Activated CD8-positive, alpha-beta T cell treated with anti-CD3 and anti-CD28 coated beads for 36 hours (primary cell): ENCODE measurements around the gene SH3TC2. TPM values are rescaled to one million over a fixed set of nuclear protein-coding genes. Genes with fewer than 3 reads are reported as not detected.

Experiments used
- ATAC-seq: fragments of 200-7000 bp; cut with Tn5 transposase; one replicate; pipeline ENCODE4 v1.10.0; 2021; ENCODE audit warnings: mild to moderate bottlenecking, moderate library complexity
- CTCF ChIA-PET: fragments of 350-600 bp; sonication (Branson Sonifier 250); formaldehyde crosslinking; loops from one replicate; lab custom pipeline; 2021; ENCODE audit warnings: antibody characterized with exemption; lab: Charles Lee
- POLR2A ChIA-PET: fragments of 350-600 bp; sonication (Branson Sonifier 250); formaldehyde crosslinking; loops from one replicate; lab custom pipeline; 2021; ENCODE audit warnings: antibody characterized with exemption; lab: Charles Lee
- DNase-seq: peaks from one replicate; pipeline ENCODE4 v3.0.0-alpha.2; 2020
- H3K27ac Mint-ChIP-seq: one replicate; pipeline ENCODE4 v1.8.0; 2021; ENCODE audit warnings: mild to moderate bottlenecking, mixed read lengths
- H3K27me3 Mint-ChIP-seq: one replicate; pipeline ENCODE4 v1.8.0; 2021; ENCODE audit warnings: mixed read lengths
- H3K36me3 Mint-ChIP-seq: one replicate; pipeline ENCODE4 v1.8.0; 2021; ENCODE audit warnings: low read depth, mixed read lengths
- H3K4me1 Mint-ChIP-seq: one replicate; pipeline ENCODE4 v1.8.0; 2021; ENCODE audit warnings: low read depth, mixed read lengths
- H3K4me3 Mint-ChIP-seq: one replicate; pipeline ENCODE4 v1.8.0; 2021; ENCODE audit warnings: mild to moderate bottlenecking, moderate library complexity, mixed read lengths
- H3K9me3 Mint-ChIP-seq: one replicate; pipeline ENCODE4 v1.8.0; 2021; ENCODE audit warnings: mixed read lengths
- intact Hi-C: fragments of 100-400 bp; cut with micrococcal nuclease; formaldehyde crosslinking; loops from one replicate; pipeline ENCODE4 v1.10.0; 2022
- total RNA-seq, 2 experiments: library from RNA; stranded (reverse); gene quantifications; one replicate each; pipeline ENCODE4 v1.2.3, GENCODE V29; 2021
- TF ChIP-seq, protein P1 (sequence below): fragments of 200-600 bp; IDR thresholded peaks from one replicate; pipeline ENCODE4 v1.8.0; 2022; ENCODE audit warnings: antibody characterized with exemption, mild to moderate bottlenecking

SH3TC2 gene
- total RNA-seq, 2 experiments from 2014 or later = not detected

DNA sequence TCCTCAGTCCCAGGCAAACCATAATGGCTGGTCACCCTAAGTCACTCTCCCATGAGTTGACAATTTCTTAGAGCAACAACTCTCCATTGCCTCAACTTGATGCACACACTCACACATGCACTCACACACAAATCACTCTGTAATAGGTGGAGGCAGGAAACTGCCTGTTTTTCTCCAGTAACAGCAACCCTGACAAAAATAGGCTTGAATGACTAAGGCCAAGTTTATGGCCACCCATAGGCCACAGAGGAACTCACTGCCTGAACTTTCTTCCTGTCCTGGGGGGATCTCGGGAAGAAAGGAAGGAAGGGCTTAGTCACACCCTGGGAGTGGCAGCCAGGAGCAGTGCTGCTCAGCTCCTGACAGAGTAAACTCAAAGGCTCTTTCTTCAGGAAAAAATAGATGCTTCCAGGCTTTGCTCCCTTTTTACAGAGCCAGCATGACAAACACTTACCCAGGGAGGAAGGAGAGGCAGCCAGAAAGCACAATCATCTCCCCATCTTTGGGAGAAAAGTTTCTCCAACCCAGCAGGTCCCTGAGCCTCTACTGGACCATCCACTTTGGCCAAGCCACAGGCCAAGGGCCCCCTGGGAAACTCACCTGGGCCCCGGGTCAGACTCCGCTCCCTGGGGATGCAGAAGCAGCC, 368 bp downstream of the SH3TC2 start:
- POLR2A ChIA-PET = no interaction called here

DNA sequence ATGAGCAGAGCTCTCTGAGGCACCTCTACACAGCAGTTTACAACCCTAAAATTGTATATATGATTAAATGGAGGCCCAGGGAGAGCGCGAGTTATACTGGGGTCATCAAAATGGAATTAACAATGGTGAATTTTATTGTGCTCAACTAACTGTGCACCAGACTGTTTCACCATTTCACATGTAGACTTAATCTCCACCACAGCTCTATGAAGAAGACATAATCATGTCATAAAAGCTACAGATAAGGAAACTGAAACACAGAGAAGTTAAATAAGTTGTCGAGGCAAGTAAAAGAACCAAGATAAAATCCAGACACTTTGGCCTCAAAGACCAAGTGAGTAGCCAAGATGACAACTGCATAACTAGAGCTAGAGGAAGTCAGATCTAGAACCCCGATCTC, 1.5 kb downstream of the SH3TC2 start:
- H3K4me1 Mint-ChIP-seq = no peaks in the 10 kb centered on the region
- H3K27me3 Mint-ChIP-seq = peaks cover 10% of the 10 kb centered on the region
- ChIA-PET CTCF (interaction anchor here (0.9 kb wide), 1 partner anchor 328 kb away, joined by 4 read pairs; no protein-coding TSS in a partner anchor), POLR2A (no interaction called here)
- H3K4me3 Mint-ChIP-seq = no peak overlapping the region
- TF ChIP-seq, protein P1, sequence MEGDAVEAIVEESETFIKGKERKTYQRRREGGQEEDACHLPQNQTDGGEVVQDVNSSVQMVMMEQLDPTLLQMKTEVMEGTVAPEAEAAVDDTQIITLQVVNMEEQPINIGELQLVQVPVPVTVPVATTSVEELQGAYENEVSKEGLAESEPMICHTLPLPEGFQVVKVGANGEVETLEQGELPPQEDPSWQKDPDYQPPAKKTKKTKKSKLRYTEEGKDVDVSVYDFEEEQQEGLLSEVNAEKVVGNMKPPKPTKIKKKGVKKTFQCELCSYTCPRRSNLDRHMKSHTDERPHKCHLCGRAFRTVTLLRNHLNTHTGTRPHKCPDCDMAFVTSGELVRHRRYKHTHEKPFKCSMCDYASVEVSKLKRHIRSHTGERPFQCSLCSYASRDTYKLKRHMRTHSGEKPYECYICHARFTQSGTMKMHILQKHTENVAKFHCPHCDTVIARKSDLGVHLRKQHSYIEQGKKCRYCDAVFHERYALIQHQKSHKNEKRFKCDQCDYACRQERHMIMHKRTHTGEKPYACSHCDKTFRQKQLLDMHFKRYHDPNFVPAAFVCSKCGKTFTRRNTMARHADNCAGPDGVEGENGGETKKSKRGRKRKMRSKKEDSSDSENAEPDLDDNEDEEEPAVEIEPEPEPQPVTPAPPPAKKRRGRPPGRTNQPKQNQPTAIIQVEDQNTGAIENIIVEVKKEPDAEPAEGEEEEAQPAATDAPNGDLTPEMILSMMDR = no peak
- H3K27ac Mint-ChIP-seq = no peak overlapping the region
- H3K9me3 Mint-ChIP-seq = peaks cover 2% of the 10 kb centered on the region
- no peak for ATAC-seq
- DNase-seq = no peak
- no peaks in the 10 kb centered on the region for H3K36me3 Mint-ChIP-seq
- intact Hi-C loops = no loop called here

More for the DNA sequence above, 368 bp downstream of the SH3TC2 start:
- ATAC-seq (no peak), DNase-seq (no peak)
- H3K27me3 Mint-ChIP-seq = peaks cover 12% of the 10 kb centered on the region
- TF ChIP-seq, protein P1 = no peak
- no peak overlapping the region for H3K4me3 Mint-ChIP-seq
- intact Hi-C loops = no loop called here
- no peaks in the 10 kb centered on the region for H3K4me1 Mint-ChIP-seq
- no peak overlapping the region for H3K27ac Mint-ChIP-seq
- CTCF ChIA-PET = interaction anchor here (1.4 kb wide), 1 partner anchor 27 kb away, joined by 3 read pairs; no protein-coding TSS in a partner anchor
- H3K36me3 Mint-ChIP-seq = no peaks in the 10 kb centered on the region
- H3K9me3 Mint-ChIP-seq = peaks cover 5% of the 10 kb centered on the region

DNA sequence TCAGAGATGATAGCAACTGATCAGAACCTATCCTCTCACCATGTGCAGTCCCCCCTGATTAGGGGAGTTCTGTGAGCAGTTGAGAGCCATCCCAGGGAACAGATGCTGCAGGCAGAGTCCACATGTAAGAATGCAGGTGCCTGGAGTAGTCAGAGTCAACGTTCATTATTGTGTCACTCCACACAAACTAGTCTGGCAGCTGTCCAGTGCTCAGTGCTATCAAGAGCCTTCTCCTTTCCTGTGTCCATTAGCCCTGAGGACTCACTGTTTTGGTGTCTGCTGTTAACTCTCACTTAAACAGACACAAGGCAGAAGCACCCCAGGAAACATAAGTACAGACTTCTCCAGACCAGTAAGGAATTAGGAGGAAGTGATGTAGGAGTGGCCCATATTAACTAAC, 2.5 kb downstream of the SH3TC2 start:
- ATAC-seq = no peak
- Mint-ChIP-seq H3K36me3 (no peaks in the 10 kb centered on the region), H3K27ac (no peak overlapping the region), H3K4me1 (no peaks in the 10 kb centered on the region), H3K27me3 (peaks cover 10% of the 10 kb centered on the region), H3K4me3 (no peak overlapping the region), H3K9me3 (peaks cover 2% of the 10 kb centered on the region)
- CTCF ChIA-PET = no interaction called here
- intact Hi-C loops = no loop called here
- POLR2A ChIA-PET = no interaction called here
- TF ChIP-seq, protein P1 = no peak
- no peak for DNase-seq

DNA sequence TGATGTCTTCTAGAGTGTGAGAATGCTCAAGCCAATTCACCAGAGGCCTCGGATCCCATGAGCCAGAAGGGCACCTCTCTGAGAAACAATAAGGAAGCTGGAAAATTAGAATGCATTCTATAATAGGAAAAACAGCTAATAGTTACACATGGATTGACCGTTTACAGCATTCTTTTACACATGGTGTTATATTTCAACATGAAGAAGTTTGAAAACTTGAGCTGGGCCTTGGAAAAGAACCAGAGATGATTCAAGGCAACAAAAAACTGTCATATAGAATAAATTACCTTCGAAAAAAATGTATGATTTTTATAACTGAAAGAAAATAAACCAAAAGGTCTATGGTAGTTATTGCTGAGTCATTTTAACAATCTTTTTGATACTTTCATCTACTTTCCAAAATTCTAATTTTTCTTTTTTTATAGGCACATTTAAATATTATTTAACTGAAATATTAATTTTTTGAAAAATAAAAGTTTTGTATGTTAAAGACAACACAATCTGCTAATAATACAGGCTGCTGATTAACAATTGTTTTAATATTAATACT, 6.2 kb downstream of the SH3TC2 start:
- Mint-ChIP-seq H3K9me3 (peaks cover 2% of the 10 kb centered on the region), H3K27me3 (peaks cover 12% of the 10 kb centered on the region), H3K36me3 (no peaks in the 10 kb centered on the region), H3K4me3 (no peak overlapping the region), H3K4me1 (no peaks in the 10 kb centered on the region), H3K27ac (no peak overlapping the region)
- POLR2A ChIA-PET = no interaction called here
- intact Hi-C loops = no loop called here
- CTCF ChIA-PET = interaction anchor here (1.3 to 2.6 kb wide), 3 partner anchors 21 to 99 kb away, joined by 3 to 12 read pairs (median 11); no protein-coding TSS in a partner anchor
- ATAC-seq (no peak), DNase-seq (no peak)
- TF ChIP-seq, protein P1 = no peak

DNA sequence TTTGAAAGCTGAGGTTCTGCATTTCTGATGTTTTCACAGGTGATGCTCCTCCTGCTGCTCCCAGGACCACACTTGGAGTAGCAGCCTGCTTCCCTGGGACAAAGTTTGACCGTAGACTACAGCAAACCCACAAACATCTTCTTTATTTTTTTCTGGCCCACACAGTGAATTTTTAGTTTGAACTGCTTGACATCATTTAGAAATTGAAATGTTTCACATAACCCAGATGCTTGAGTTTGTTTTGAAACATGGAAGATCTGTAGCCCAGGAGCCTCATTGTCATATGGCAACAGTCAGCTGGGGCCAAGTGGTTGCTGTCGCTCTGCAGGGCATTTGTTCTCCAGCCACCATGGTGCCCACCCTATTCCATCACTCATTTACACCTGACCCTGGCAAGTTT, 8.4 kb downstream of the SH3TC2 start:
- POLR2A ChIA-PET = no interaction called here

More for the DNA sequence above, 8.4 kb downstream of the SH3TC2 start:
- ATAC-seq (no peak), DNase-seq (no peak)
- intact Hi-C loops = no loop called here
- Mint-ChIP-seq H3K36me3 (no peaks in the 10 kb centered on the region), H3K4me1 (no peaks in the 10 kb centered on the region), H3K4me3 (no peak overlapping the region), H3K27me3 (peaks cover 11% of the 10 kb centered on the region), H3K9me3 (peaks cover 2% of the 10 kb centered on the region), H3K27ac (no peak overlapping the region)
- CTCF ChIA-PET = interaction anchor here (2.0 kb wide), 1 partner anchor 60 kb away, joined by 6 read pairs; no protein-coding TSS in a partner anchor
- TF ChIP-seq, protein P1 = no peak
